ENCODE results near the gene CDK1. TPM values are rescaled to one million over a fixed set of nuclear protein-coding genes. Genes with fewer than 3 reads are reported as not detected.

The CDK1 gene
- total RNA-seq, 2 experiments from 2014 or later = 0.75 to 1.1 TPM

- no peaks in the 10 kb centered on the region for H3K9me3 ChIP-seq (ENCODE audit: control insufficient read depth in 1 of 2, insufficient read depth in 1 of 2, low read length in 2 of 2)
- H3K27ac Mint-ChIP-seq = no peak overlapping the region
- ATAC-seq (ENCODE audit: poor library complexity) = no peak
- TF ChIP-seq CTCF (IDR thresholded peaks at IDR 0.05) = no peak
- ChIA-PET POLR2A (no interaction called here), CTCF (no interaction called here)
- no peak overlapping the region for H3K4me3 Mint-ChIP-seq
- no peaks in the 10 kb centered on the region for H3K36me3 Mint-ChIP-seq (ENCODE audit: low read depth)
- no peaks in the 10 kb centered on the region for H3K27me3 Mint-ChIP-seq
- intact Hi-C loops (cut with DNase I, micrococcal nuclease) = no loop called here
- no peaks in the 10 kb centered on the region for H3K4me1 ChIP-seq (ENCODE audit: insufficient read depth, low read length)
- H3K4me1 Mint-ChIP-seq (ENCODE audit: low read depth) = peaks cover 21% of the 10 kb centered on the region
- H3K4me3 ChIP-seq (ENCODE audit: low read length) = no peak overlapping the region
- H3K27ac ChIP-seq (ENCODE audit: low read depth in 1 of 2, low read length in 2 of 2) = no peak overlapping the region
- no peaks in the 10 kb centered on the region for H3K27me3 ChIP-seq (ENCODE audit: control insufficient read depth in 1 of 2, insufficient read depth in 2 of 2, low read length in 2 of 2)
- H3K36me3 ChIP-seq (ENCODE audit: insufficient read depth, low read length) = no peaks in the 10 kb centered on the region
- H3K9me3 Mint-ChIP-seq = no peaks in the 10 kb centered on the region
- DNase-seq = peak in 1 of 14 experiments; percentile 20
These were observed 6.4 kb downstream of the CDK1 start for GRCh38 chr10:60784641-60785040.

- Mint-ChIP-seq H3K27ac (no peak overlapping the region), H3K36me3 (ENCODE audit: low read depth) (no peaks in the 10 kb centered on the region), H3K4me3 (no peak overlapping the region), H3K9me3 (no peaks in the 10 kb centered on the region), H3K27me3 (no peaks in the 10 kb centered on the region), H3K4me1 (ENCODE audit: low read depth) (peaks cover 32% of the 10 kb centered on the region)
- H3K36me3 ChIP-seq (ENCODE audit: insufficient read depth, low read length) = no peaks in the 10 kb centered on the region
- intact Hi-C loops (cut with DNase I, micrococcal nuclease) = no loop called here
- H3K9me3 ChIP-seq (ENCODE audit: control insufficient read depth in 1 of 2, insufficient read depth in 1 of 2, low read length in 2 of 2) = no peaks in the 10 kb centered on the region
- no peak overlapping the region for H3K27ac ChIP-seq (ENCODE audit: low read depth in 1 of 2, low read length in 2 of 2)
- no peak overlapping the region for H3K4me3 ChIP-seq (ENCODE audit: low read length)
- H3K27me3 ChIP-seq (ENCODE audit: control insufficient read depth in 1 of 2, insufficient read depth in 2 of 2, low read length in 2 of 2) = no peaks in the 10 kb centered on the region
- ChIA-PET CTCF (interaction anchor here (0.7 kb wide), 1 partner anchor 54 kb away, joined by 3 read pairs; no protein-coding TSS in a partner anchor), POLR2A (no interaction called here)
- DNase-seq = no peak
- TF ChIP-seq CTCF (IDR thresholded peaks at IDR 0.05) = no peak
- ATAC-seq (ENCODE audit: poor library complexity) = no peak
- peaks cover 2% of the 10 kb centered on the region for H3K4me1 ChIP-seq (ENCODE audit: insufficient read depth, low read length)
These were observed 10.3 kb downstream of the CDK1 start for GRCh38 chr10:60788544-60788943.

- H3K27me3 ChIP-seq (ENCODE audit: control insufficient read depth in 1 of 2, insufficient read depth in 2 of 2, low read length in 2 of 2) = no peaks in the 10 kb centered on the region
- no peak overlapping the region for H3K4me3 Mint-ChIP-seq
- no peak overlapping the region for H3K4me3 ChIP-seq (ENCODE audit: low read length)
- no peak for ATAC-seq (ENCODE audit: poor library complexity)
- H3K27ac ChIP-seq (ENCODE audit: low read depth in 1 of 2, low read length in 2 of 2) = no peak overlapping the region
- peaks cover 2% of the 10 kb centered on the region for H3K4me1 ChIP-seq (ENCODE audit: insufficient read depth, low read length)
- ChIA-PET CTCF (no interaction called here), POLR2A (no interaction called here)
- H3K4me1 Mint-ChIP-seq (ENCODE audit: low read depth) = peaks cover 32% of the 10 kb centered on the region
- no peaks in the 10 kb centered on the region for H3K27me3 Mint-ChIP-seq
- no peak overlapping the region for H3K27ac Mint-ChIP-seq
- no peaks in the 10 kb centered on the region for H3K9me3 Mint-ChIP-seq
- H3K36me3 ChIP-seq (ENCODE audit: insufficient read depth, low read length) = no peaks in the 10 kb centered on the region
- no peaks in the 10 kb centered on the region for H3K9me3 ChIP-seq (ENCODE audit: control insufficient read depth in 1 of 2, insufficient read depth in 1 of 2, low read length in 2 of 2)
- TF ChIP-seq CTCF (IDR thresholded peaks at IDR 0.05) = no peak
- intact Hi-C loops (cut with DNase I, micrococcal nuclease) = no loop called here
- no peaks in the 10 kb centered on the region for H3K36me3 Mint-ChIP-seq (ENCODE audit: low read depth)
- no peak for DNase-seq
These were observed 11.1 kb downstream of the CDK1 start for GRCh38 chr10:60789340-60789739.

Measured in CD4-positive, alpha-beta T cell (primary cell).